Ishikawa (cell line): ENCODE data around the gene RPA1.

Experiments used
- CEBPB ChIP-seq: IDR thresholded peaks from 2 replicates; pipeline ENCODE4 v1.6.1; 2012
- CREB1 ChIP-seq: IDR thresholded peaks from 2 replicates; pipeline ENCODE4 v1.6.1; 2012; ENCODE audit warnings: low read depth
- EGR1 ChIP-seq: IDR thresholded peaks from 2 replicates; pipeline ENCODE4 v1.6.1; 2012
- EP300 ChIP-seq: IDR thresholded peaks from 2 replicates; pipeline ENCODE4 v1.6.1; 2012; ENCODE audit warnings: borderline replicate concordance
- FOXM1 ChIP-seq: IDR thresholded peaks from 2 replicates; pipeline ENCODE4 v1.6.1; 2012; ENCODE audit warnings: low read depth, borderline replicate concordance
- NFIC ChIP-seq: IDR thresholded peaks from 2 replicates; pipeline ENCODE4 v1.6.1; 2012
- RAD21 ChIP-seq: IDR thresholded peaks from 2 replicates; pipeline ENCODE4 v1.6.1; 2012; ENCODE audit warnings: low read depth
- TAF1 ChIP-seq: IDR thresholded peaks from 2 replicates; pipeline ENCODE4 v1.6.1; 2012; ENCODE audit warnings: low read depth, mild to moderate bottlenecking
- TCF12 ChIP-seq: IDR thresholded peaks from 2 replicates; pipeline ENCODE4 v1.6.1; 2012; ENCODE audit warnings: low read depth
- TEAD4 ChIP-seq: IDR thresholded peaks from 2 replicates; pipeline ENCODE4 v1.6.1; 2012
- YY1 ChIP-seq: IDR thresholded peaks from 2 replicates; pipeline ENCODE4 v1.6.1; 2012; ENCODE audit warnings: low read depth
- ZBTB7A ChIP-seq: IDR thresholded peaks from 2 replicates; pipeline ENCODE4 v1.6.1; 2012; ENCODE audit warnings: low read depth
- TF ChIP-seq, protein P1 (sequence below): IDR thresholded peaks from 2 replicates; pipeline ENCODE4 v1.6.1; 2012; ENCODE audit warnings: low read depth, mild to moderate bottlenecking
- TF ChIP-seq, protein P2 (sequence below): IDR thresholded peaks from 2 replicates; pipeline ENCODE4 v1.6.1; 2012
- TF ChIP-seq, protein P3 (sequence below): IDR thresholded peaks from 2 replicates; pipeline ENCODE4 v1.6.1; 2012

The RPA1 gene

DNA sequence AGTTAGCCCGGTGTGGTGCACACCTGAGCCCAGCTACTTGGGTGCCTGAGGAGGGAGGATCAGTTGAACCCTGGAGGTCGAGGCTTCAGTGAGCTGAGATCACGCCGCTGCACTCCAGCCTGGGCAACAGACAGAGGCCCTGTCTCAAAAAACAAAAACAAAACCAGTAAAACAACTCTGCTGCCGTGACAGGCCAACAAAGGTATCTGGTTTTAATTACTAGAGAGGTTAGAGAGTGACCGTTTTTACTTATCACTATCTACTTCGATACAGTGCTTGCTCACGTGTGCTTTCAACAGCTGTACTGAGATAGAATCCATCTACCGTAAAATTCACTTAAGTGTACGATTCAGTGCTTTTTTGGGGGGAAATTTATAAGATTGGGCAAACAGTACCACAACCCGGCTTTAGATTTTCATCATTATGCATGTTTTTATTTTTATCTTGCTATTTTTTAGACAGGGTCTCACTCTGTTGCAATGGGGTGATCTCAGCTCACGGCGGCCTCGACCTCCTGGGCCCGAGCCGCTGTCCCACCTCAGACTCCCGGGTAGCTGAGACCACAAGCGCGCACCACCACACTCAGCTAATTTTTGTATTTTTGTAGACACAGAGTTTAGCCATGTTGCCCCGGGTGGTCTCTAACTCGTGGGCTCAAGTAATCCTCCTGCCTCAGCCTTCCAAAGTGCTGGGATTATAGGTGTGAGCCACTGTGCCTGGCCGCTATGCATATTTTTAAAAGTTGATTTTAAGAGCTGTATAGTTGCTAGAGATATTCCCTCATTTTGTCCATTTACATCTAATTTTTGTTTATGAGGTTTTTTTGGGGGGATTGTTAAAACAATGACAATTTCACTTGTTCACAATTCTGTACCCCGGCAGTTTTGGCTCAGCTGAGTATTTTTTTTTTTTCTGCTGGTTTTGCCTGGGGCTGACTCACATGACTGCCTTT lies 37.0 kb upstream of the RPA1 start:
- no peak for TF ChIP-seq FOXM1
- TF ChIP-seq, protein P1, sequence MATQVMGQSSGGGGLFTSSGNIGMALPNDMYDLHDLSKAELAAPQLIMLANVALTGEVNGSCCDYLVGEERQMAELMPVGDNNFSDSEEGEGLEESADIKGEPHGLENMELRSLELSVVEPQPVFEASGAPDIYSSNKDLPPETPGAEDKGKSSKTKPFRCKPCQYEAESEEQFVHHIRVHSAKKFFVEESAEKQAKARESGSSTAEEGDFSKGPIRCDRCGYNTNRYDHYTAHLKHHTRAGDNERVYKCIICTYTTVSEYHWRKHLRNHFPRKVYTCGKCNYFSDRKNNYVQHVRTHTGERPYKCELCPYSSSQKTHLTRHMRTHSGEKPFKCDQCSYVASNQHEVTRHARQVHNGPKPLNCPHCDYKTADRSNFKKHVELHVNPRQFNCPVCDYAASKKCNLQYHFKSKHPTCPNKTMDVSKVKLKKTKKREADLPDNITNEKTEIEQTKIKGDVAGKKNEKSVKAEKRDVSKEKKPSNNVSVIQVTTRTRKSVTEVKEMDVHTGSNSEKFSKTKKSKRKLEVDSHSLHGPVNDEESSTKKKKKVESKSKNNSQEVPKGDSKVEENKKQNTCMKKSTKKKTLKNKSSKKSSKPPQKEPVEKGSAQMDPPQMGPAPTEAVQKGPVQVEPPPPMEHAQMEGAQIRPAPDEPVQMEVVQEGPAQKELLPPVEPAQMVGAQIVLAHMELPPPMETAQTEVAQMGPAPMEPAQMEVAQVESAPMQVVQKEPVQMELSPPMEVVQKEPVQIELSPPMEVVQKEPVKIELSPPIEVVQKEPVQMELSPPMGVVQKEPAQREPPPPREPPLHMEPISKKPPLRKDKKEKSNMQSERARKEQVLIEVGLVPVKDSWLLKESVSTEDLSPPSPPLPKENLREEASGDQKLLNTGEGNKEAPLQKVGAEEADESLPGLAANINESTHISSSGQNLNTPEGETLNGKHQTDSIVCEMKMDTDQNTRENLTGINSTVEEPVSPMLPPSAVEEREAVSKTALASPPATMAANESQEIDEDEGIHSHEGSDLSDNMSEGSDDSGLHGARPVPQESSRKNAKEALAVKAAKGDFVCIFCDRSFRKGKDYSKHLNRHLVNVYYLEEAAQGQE: no peak
- TF ChIP-seq RAD21: no peak
- no peak for TF ChIP-seq YY1
- no peak for TF ChIP-seq EGR1
- no peak for TF ChIP-seq CREB1
- no peak for TF ChIP-seq CEBPB
- no peak for TF ChIP-seq TAF1
- no peak for TF ChIP-seq NFIC
- TF ChIP-seq ZBTB7A: no peak

DNA sequence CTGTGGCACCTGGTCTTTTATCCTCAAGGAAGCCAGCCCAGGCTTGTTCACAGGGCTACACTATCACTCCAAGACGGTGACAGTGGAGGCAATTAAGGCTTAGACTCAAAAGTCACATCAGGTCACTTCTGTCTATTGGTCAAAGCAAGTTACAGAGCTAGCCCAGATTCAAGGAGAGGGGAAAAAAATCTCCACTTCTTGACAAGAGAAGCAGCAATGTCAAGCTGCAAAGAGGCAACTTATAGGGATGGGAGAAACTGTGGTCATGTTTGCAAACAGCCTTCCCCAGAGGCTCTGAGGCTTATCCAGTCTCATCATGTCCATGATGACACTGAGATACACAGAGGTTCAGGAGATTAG lies 36.4 kb upstream of the RPA1 start:
- no peak for TF ChIP-seq NFIC
- no peak for TF ChIP-seq RAD21
- TF ChIP-seq TCF12: no peak
- no peak for TF ChIP-seq TEAD4
- TF ChIP-seq, protein P2, sequence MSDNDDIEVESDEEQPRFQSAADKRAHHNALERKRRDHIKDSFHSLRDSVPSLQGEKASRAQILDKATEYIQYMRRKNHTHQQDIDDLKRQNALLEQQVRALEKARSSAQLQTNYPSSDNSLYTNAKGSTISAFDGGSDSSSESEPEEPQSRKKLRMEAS: no peak

DNA sequence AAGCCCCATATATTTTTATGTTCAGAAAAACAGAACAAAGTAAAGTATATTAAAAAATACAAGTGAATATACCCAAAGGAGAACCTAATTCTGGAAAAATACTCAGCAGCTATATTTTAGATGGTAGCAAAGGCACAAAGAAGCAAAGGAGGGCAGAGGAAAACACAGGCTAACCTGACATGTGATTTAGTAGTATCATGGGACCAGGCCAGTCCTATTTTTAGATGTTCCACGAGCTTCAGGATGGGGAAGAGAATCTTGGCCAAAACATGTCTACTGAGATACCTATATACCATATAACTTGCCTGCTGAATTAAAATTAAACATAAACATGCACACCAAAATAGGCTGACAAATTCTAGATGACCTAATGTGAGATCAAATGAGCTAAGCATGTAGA lies 33.0 kb upstream of the RPA1 start:
- TF ChIP-seq EGR1: no peak
- no peak for TF ChIP-seq YY1
- TF ChIP-seq TAF1: no peak
- TF ChIP-seq, protein P3, sequence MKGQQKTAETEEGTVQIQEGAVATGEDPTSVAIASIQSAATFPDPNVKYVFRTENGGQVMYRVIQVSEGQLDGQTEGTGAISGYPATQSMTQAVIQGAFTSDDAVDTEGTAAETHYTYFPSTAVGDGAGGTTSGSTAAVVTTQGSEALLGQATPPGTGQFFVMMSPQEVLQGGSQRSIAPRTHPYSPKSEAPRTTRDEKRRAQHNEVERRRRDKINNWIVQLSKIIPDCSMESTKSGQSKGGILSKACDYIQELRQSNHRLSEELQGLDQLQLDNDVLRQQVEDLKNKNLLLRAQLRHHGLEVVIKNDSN: no peak
- TF ChIP-seq TCF12: no peak
- TF ChIP-seq EP300: no peak
- no peak for TF ChIP-seq CREB1
- TF ChIP-seq FOXM1: no peak
- no peak for TF ChIP-seq ZBTB7A
- TF ChIP-seq NFIC: no peak
- no peak for TF ChIP-seq CEBPB
- TF ChIP-seq TEAD4: no peak
- no peak for TF ChIP-seq RAD21
- TF ChIP-seq, protein P2: no peak
- TF ChIP-seq, protein P1: no peak

DNA sequence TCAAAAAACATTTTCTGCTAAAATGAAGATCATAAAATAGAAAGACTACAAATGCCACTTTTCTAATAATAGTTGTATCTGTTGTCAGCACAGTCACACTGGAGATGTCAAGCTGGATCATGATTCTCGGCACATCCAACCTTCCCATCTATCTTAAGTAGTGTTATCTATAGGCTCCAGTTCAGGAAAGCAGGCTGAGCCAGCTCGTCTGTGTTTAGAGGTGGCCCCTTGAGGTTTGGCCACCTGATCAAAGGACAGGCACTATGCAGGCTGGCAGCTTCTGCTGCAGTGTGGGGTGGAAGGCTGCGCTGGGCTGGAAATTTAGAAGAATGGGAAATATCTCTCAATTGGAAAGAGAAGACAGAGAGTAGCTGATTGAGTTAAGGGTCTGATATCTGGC lies 32.5 kb upstream of the RPA1 start:
- TF ChIP-seq, protein P2: no peak
- TF ChIP-seq, protein P1: no peak
- TF ChIP-seq NFIC (no peak), TEAD4 (no peak), ZBTB7A (no peak)

DNA sequence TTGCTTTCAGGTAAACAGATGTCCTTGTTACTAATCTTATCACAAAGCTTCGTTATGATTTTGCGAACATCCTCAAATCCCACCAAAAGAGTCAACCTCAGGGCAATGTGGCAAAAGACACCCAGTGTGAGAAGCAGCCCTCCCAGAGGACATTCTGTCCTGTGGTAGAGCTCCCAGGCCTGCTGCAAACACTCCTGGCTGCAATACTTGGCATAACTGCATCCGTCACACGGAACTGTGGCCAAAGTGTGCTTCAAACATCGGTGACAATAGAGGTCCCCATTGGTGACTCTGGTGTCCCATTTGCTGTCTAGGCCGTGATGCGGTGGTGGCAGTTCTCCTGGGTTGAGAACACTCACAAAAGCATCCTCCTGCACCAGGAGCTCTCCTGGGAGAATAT lies 29.6 kb upstream of the RPA1 start:
- TF ChIP-seq CREB1 (no peak), CEBPB (no peak), TAF1 (no peak)
- TF ChIP-seq, protein P3: no peak
